Neural cell (in vitro differentiated cells): Measurements from ENCODE around the gene NET1.

Experiments
- CTCF ChIP-seq: fragments of 450-650 bp; IDR thresholded peaks from 2 replicates; pipeline ENCODE4 v1.5.1; 2014; ENCODE audit warnings: antibody characterized with exemption, mild to moderate bottlenecking, moderate library complexity; ENCODE audit not compliant: poor library complexity, severe bottlenecking
- EZH2 ChIP-seq: fragments of 200-600, 300-800 bp; shearing (Covaris generic), sonication (generic); IDR thresholded peaks from 2 replicates; pipeline ENCODE4 v1.6.1; 2014; ENCODE audit warnings: antibody characterized with exemption, low read length, borderline replicate concordance, mild to moderate bottlenecking; ENCODE audit not compliant: insufficient read depth, poor library complexity, severe bottlenecking
- MXI1 ChIP-seq: fragments of 450-650 bp; conservative IDR thresholded peaks from 2 replicates; pipeline ENCODE4 v1.6.1; 2014; ENCODE audit warnings: antibody characterized with exemption, mild to moderate bottlenecking; ENCODE audit not compliant: poor library complexity, severe bottlenecking
- POLR2AphosphoS5 ChIP-seq: IDR thresholded peaks from 2 replicates; pipeline ENCODE4 v1.6.1; 2012
- RAD21 ChIP-seq: fragments of 450-650 bp; conservative IDR thresholded peaks from 2 replicates; pipeline ENCODE4 v1.6.1; 2014; ENCODE audit warnings: antibody characterized with exemption, mild to moderate bottlenecking, moderate library complexity
- REST ChIP-seq: IDR thresholded peaks from 2 replicates; pipeline ENCODE4 v1.6.1; 2012; ENCODE audit warnings: borderline replicate concordance
- SMC3 ChIP-seq: fragments of 450-650 bp; conservative IDR thresholded peaks from 2 replicates; pipeline ENCODE4 v1.6.1; 2014; ENCODE audit warnings: antibody characterized with exemption, mild to moderate bottlenecking, moderate library complexity; ENCODE audit not compliant: poor library complexity
- TAF1 ChIP-seq: IDR thresholded peaks from 2 replicates; pipeline ENCODE4 v1.6.1; 2012; ENCODE audit warnings: low read depth

- TF ChIP-seq RAD21 (no peak), CTCF (no peak), TAF1 (no peak), REST (no peak), SMC3 (no peak), MXI1 (no peak), EZH2 (no peak), POLR2AphosphoS5 (no peak)
These were observed 7.9 kb upstream of the NET1 start, which contains the start of gene TUBAL3 for GRCh38 chr10:5404208-5405041.
